ENCODE data around the gene TBX15. TPM values are rescaled to one million over a fixed set of nuclear protein-coding genes. Genes with fewer than 3 reads are reported as not detected.
A peak's percentile ranks its signal among the peaks of the same experiment; 100 is the strongest.

TBX15 gene
- polyA plus RNA-seq, 1 donor, result 0.04 TPM

- Histone ChIP-seq H3K4me1 (ENCODE audit: control insufficient read depth, insufficient read depth, low read length) (peaks cover 9% of the 10 kb centered on the region), H3K27ac (ENCODE audit: low read length) (no peak overlapping the region), H3K4me3 (ENCODE audit: low read length) (no peak overlapping the region), H3K9me3 (ENCODE audit: control insufficient read depth, low read depth, low read length) (no peaks in the 10 kb centered on the region), H3K27me3 (ENCODE audit: control insufficient read depth, insufficient read depth, low read length) (peaks cover under 1% of the 10 kb centered on the region), H3K36me3 (ENCODE audit: control insufficient read depth, insufficient read depth, low read length) (no peaks in the 10 kb centered on the region)
- DNase-seq, result no peak
- WGBS (ENCODE audit: insufficient coverage, low lambda C conversion rate), result 60% methylated on average over 1 of the region's 2 CpGs
Observed at GRCh38 chr1:118944133-118944532, 44.0 kb downstream of the TBX15 start.

GRCh38 chr1:118940957-118941356 lies 47.2 kb downstream of the TBX15 start:
- Histone ChIP-seq H3K4me3 (ENCODE audit: low read length) (no peak overlapping the region), H3K27ac (ENCODE audit: low read length) (no peak overlapping the region), H3K9me3 (ENCODE audit: control insufficient read depth, low read depth, low read length) (no peaks in the 10 kb centered on the region), H3K27me3 (ENCODE audit: control insufficient read depth, insufficient read depth, low read length) (peaks cover 2% of the 10 kb centered on the region), H3K36me3 (ENCODE audit: control insufficient read depth, insufficient read depth, low read length) (no peaks in the 10 kb centered on the region), H3K4me1 (ENCODE audit: control insufficient read depth, insufficient read depth, low read length) (no peaks in the 10 kb centered on the region)
- 100% methylated on average over 1 of the region's 3 CpGs for WGBS (ENCODE audit: insufficient coverage, low lambda C conversion rate)
- no peak for DNase-seq

GRCh38 chr1:118937413-118938072 lies 50.6 kb downstream of the TBX15 start:
- Histone ChIP-seq H3K4me1 (ENCODE audit: control insufficient read depth, insufficient read depth, low read length) (no peaks in the 10 kb centered on the region), H3K4me3 (ENCODE audit: low read length) (no peak overlapping the region), H3K27ac (ENCODE audit: low read length) (no peak overlapping the region), H3K27me3 (ENCODE audit: control insufficient read depth, insufficient read depth, low read length) (peaks cover 2% of the 10 kb centered on the region), H3K9me3 (ENCODE audit: control insufficient read depth, low read depth, low read length) (no peaks in the 10 kb centered on the region), H3K36me3 (ENCODE audit: control insufficient read depth, insufficient read depth, low read length) (no peaks in the 10 kb centered on the region)
- 100% methylated on average over 1 of the region's 4 CpGs for WGBS (ENCODE audit: insufficient coverage, low lambda C conversion rate)
- no peak for DNase-seq

GRCh38 chr1:118934706-118935105 lies 53.4 kb downstream of the TBX15 start:
- no peak for DNase-seq
- WGBS (ENCODE audit: insufficient coverage, low lambda C conversion rate), result 60% methylated on average over 1 of the region's 1 CpG
- Histone ChIP-seq H3K36me3 (ENCODE audit: control insufficient read depth, insufficient read depth, low read length) (no peaks in the 10 kb centered on the region), H3K27me3 (ENCODE audit: control insufficient read depth, insufficient read depth, low read length) (peaks cover 2% of the 10 kb centered on the region), H3K4me1 (ENCODE audit: control insufficient read depth, insufficient read depth, low read length) (no peaks in the 10 kb centered on the region), H3K4me3 (ENCODE audit: low read length) (no peak overlapping the region), H3K27ac (ENCODE audit: low read length) (no peak overlapping the region), H3K9me3 (ENCODE audit: control insufficient read depth, low read depth, low read length) (no peaks in the 10 kb centered on the region)

GRCh38 chr1:118933051-118933781 lies 54.9 kb downstream of the TBX15 start:
- Histone ChIP-seq H3K4me1 (ENCODE audit: control insufficient read depth, insufficient read depth, low read length) (no peaks in the 10 kb centered on the region), H3K27ac (ENCODE audit: low read length) (no peak overlapping the region), H3K4me3 (ENCODE audit: low read length) (no peak overlapping the region), H3K9me3 (ENCODE audit: control insufficient read depth, low read depth, low read length) (no peaks in the 10 kb centered on the region), H3K36me3 (ENCODE audit: control insufficient read depth, insufficient read depth, low read length) (no peaks in the 10 kb centered on the region), H3K27me3 (ENCODE audit: control insufficient read depth, insufficient read depth, low read length) (no peaks in the 10 kb centered on the region)
- WGBS (ENCODE audit: insufficient coverage, low lambda C conversion rate), result no CpG with 5 or more reads among the region's 1 CpG
- DNase-seq, result no peak

GRCh38 chr1:118931876-118932275 lies 56.3 kb downstream of the TBX15 start:
- no peaks in the 10 kb centered on the region for H3K36me3 ChIP-seq (ENCODE audit: control insufficient read depth, insufficient read depth, low read length)
- WGBS (ENCODE audit: insufficient coverage, low lambda C conversion rate), result no CpG with 5 or more reads among the region's 1 CpG
- H3K27ac ChIP-seq (ENCODE audit: low read length), result no peak overlapping the region
- H3K9me3 ChIP-seq (ENCODE audit: control insufficient read depth, low read depth, low read length), result no peaks in the 10 kb centered on the region
- H3K4me3 ChIP-seq (ENCODE audit: low read length), result no peak overlapping the region
- no peaks in the 10 kb centered on the region for H3K4me1 ChIP-seq (ENCODE audit: control insufficient read depth, insufficient read depth, low read length)
- no peaks in the 10 kb centered on the region for H3K27me3 ChIP-seq (ENCODE audit: control insufficient read depth, insufficient read depth, low read length)
- no peak for DNase-seq

GRCh38 chr1:118928739-118929554 lies 59.2 kb downstream of the TBX15 start:
- WGBS (ENCODE audit: insufficient coverage, low lambda C conversion rate), result 40% methylated on average over 1 of the region's 2 CpGs
- DNase-seq, result peak in 1 of 2 donors; percentile 14
- H3K9me3 ChIP-seq (ENCODE audit: control insufficient read depth, low read depth, low read length), result no peaks in the 10 kb centered on the region

GRCh38 chr1:118927427-118928187 lies 60.5 kb downstream of the TBX15 start:
- Histone ChIP-seq H3K4me1 (ENCODE audit: control insufficient read depth, insufficient read depth, low read length) (no peaks in the 10 kb centered on the region), H3K27ac (ENCODE audit: low read length) (no peak overlapping the region), H3K36me3 (ENCODE audit: control insufficient read depth, insufficient read depth, low read length) (no peaks in the 10 kb centered on the region), H3K4me3 (ENCODE audit: low read length) (no peak overlapping the region), H3K9me3 (ENCODE audit: control insufficient read depth, low read depth, low read length) (no peaks in the 10 kb centered on the region), H3K27me3 (ENCODE audit: control insufficient read depth, insufficient read depth, low read length) (peaks cover 8% of the 10 kb centered on the region)
- DNase-seq, result no peak
- no CpG with 5 or more reads among the region's 4 CpGs for WGBS (ENCODE audit: insufficient coverage, low lambda C conversion rate)

More at GRCh38 chr1:118928739-118929554, 59.2 kb downstream of the TBX15 start:
- no peak overlapping the region for H3K4me3 ChIP-seq (ENCODE audit: low read length)
- peaks cover 5% of the 10 kb centered on the region for H3K27me3 ChIP-seq (ENCODE audit: control insufficient read depth, insufficient read depth, low read length)
- H3K36me3 ChIP-seq (ENCODE audit: control insufficient read depth, insufficient read depth, low read length), result no peaks in the 10 kb centered on the region
- H3K4me1 ChIP-seq (ENCODE audit: control insufficient read depth, insufficient read depth, low read length), result no peaks in the 10 kb centered on the region
- no peak overlapping the region for H3K27ac ChIP-seq (ENCODE audit: low read length)

GRCh38 chr1:118926261-118926660 lies 61.9 kb downstream of the TBX15 start:
- Histone ChIP-seq H3K36me3 (ENCODE audit: control insufficient read depth, insufficient read depth, low read length) (no peaks in the 10 kb centered on the region), H3K4me1 (ENCODE audit: control insufficient read depth, insufficient read depth, low read length) (no peaks in the 10 kb centered on the region), H3K27me3 (ENCODE audit: control insufficient read depth, insufficient read depth, low read length) (peaks cover 8% of the 10 kb centered on the region), H3K4me3 (ENCODE audit: low read length) (no peak overlapping the region), H3K9me3 (ENCODE audit: control insufficient read depth, low read depth, low read length) (no peaks in the 10 kb centered on the region), H3K27ac (ENCODE audit: low read length) (no peak overlapping the region)
- no peak for DNase-seq

- Histone ChIP-seq H3K27ac (ENCODE audit: low read length) (no peak overlapping the region), H3K4me3 (ENCODE audit: low read length) (no peak overlapping the region), H3K9me3 (ENCODE audit: control insufficient read depth, low read depth, low read length) (no peaks in the 10 kb centered on the region), H3K27me3 (ENCODE audit: control insufficient read depth, insufficient read depth, low read length) (peaks cover 8% of the 10 kb centered on the region), H3K36me3 (ENCODE audit: control insufficient read depth, insufficient read depth, low read length) (no peaks in the 10 kb centered on the region), H3K4me1 (ENCODE audit: control insufficient read depth, insufficient read depth, low read length) (no peaks in the 10 kb centered on the region)
- DNase-seq, result no peak
- 76% methylated on average over 2 of the region's 2 CpGs for WGBS (ENCODE audit: insufficient coverage, low lambda C conversion rate)
Observed at GRCh38 chr1:118925651-118926050, 62.5 kb downstream of the TBX15 start.
